SK-N-MC (cell line): ENCODE results near the gene VBP1.
"Not testable (repeated sequence)": the region's sequence is repeated elsewhere in the genome, so short reads cannot be mapped to it uniquely, and the experiment has no call there.

ENCODE experiments used
- DNase-seq: peaks from one replicate; pipeline ENCODE4 v3.0.0-alpha.2; 2011; ENCODE audit warnings: low read depth, low spot score
- H3K27ac ChIP-seq: fragments of 200-600 bp; sonication (generic); 2 replicates; pipeline ENCODE4 v1.5.1; 2016; ENCODE audit warnings: mixed run types
- H3K36me3 ChIP-seq: fragments of 200-600 bp; sonication (generic); 2 replicates; pipeline ENCODE4 v1.6.1; 2017; ENCODE audit warnings: antibody characterized with exemption, low read length, mixed read lengths; ENCODE audit not compliant: insufficient read depth
- H3K4me3 ChIP-seq: fragments of 200-600 bp; sonication (generic); 2 replicates; pipeline ENCODE4 v1.5.1; 2016
- H3K9ac ChIP-seq: fragments of 200-600 bp; sonication (generic); 2 replicates; pipeline ENCODE4 v1.8.0; 2017; ENCODE audit warnings: mixed run types, mixed read lengths; ENCODE audit not compliant: insufficient read length
- H3K9me3 ChIP-seq: fragments of 200-600 bp; sonication (generic); 2 replicates; pipeline ENCODE4 v1.6.1; 2017; ENCODE audit warnings: low read depth, mild to moderate bottlenecking, antibody characterized with exemption, low read length, moderate library complexity, mixed read lengths
- EZH2 ChIP-seq: fragments of 200-600 bp; sonication (generic); IDR thresholded peaks from one replicate; pipeline ENCODE4 v1.6.1; 2017; ENCODE audit warnings: antibody characterized with exemption
- FOXP2 ChIP-seq: optimal IDR thresholded peaks from 2 replicates; pipeline ENCODE3; 2011; ENCODE audit warnings: mild to moderate bottlenecking, moderate library complexity; ENCODE audit not compliant: insufficient read depth; ENCODE audit errors: extremely low read length, control extremely low read depth
- POLR2AphosphoS5 ChIP-seq: IDR thresholded peaks from 2 replicates; pipeline ENCODE4 v1.6.1; 2012; ENCODE audit warnings: mild to moderate bottlenecking, low read depth, low read length, borderline replicate concordance

The VBP1 gene

DNA sequence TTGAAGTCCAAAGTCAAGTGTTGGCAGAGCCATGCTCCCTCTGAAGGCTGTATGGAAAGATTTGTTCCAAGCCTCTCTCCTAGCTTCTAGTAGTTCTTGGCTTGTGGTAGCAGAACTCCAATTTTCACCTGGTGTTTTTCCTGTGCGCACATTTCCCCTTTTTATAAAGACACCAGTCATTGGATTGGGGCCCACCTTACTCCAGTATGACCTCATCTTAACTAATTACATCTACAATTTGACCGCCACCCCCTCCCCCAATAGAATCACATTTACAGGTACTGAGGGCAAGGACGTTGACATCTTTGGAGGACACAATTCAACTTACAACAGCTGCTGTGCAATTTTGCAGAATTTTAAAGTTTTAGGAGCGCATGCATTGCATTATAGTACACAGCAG lies 31.2 kb downstream of the VBP1 start:
- no peaks in the 10 kb centered on the region for H3K36me3 ChIP-seq
- no peak overlapping the region for H3K4me3 ChIP-seq
- no peaks in the 10 kb centered on the region for H3K9me3 ChIP-seq
- no peak for DNase-seq
- no peak overlapping the region for H3K9ac ChIP-seq
- TF ChIP-seq EZH2 (no peak), POLR2AphosphoS5 (no peak), FOXP2 (no peak)
- H3K27ac ChIP-seq, result no peak overlapping the region

DNA sequence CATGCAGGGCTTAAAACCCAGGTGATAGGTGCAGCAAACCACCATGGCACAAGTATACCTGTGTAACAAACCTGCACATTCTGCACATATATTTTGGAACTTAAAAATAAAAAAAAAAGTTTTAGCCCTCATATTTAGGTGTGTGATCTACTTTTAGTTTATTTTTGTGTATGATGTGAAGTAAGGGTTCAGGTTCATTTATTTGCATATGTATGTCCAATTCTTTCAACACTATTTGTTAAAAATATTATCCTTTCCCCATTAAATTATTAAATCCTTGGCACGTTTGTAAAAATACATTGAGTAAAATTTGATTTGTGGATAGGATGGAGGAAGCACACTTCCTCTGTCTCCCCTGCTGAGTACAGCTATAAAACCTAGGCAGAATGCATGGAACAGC lies 35.1 kb downstream of the VBP1 start:
- H3K9ac ChIP-seq, result no peak overlapping the region
- 0 out of 2 replicates have a peak overlapping the region, but pooled peaks have one; percentile 6 for H3K27ac ChIP-seq
- DNase-seq, result peak; percentile 18

DNA sequence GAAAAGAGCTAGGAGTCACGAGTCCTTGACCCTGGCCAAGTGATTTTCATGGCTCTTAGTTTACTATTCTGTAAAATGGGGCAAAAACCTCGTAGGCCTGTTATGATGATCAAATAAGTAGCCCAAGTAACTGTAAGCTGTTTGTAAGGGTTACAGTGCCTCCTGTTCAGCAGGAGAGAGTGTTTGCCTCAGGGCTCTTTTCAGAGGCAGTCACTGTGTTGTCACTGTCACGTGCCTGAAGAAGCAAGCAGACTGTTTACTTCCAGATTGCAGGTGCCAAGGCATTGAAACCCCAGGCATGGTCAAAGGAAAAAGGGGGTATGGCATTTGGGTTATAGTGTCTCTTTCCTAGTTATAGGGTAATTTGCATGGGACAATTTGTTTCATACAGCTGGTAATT lies 43.5 kb downstream of the VBP1 start:
- no peak for TF ChIP-seq FOXP2
- H3K36me3 ChIP-seq, result no peaks in the 10 kb centered on the region
- no peak overlapping the region for H3K9ac ChIP-seq
- no peak overlapping the region for H3K27ac ChIP-seq
- H3K4me3 ChIP-seq, result no peak overlapping the region
- no peaks in the 10 kb centered on the region for H3K9me3 ChIP-seq
- no peak for DNase-seq

More for the DNA sequence above, 35.1 kb downstream of the VBP1 start:
- no peaks in the 10 kb centered on the region for H3K9me3 ChIP-seq
- peak overlapping the region; percentile 47 for H3K4me3 ChIP-seq
- H3K36me3 ChIP-seq, result no peaks in the 10 kb centered on the region
- TF ChIP-seq EZH2, result no peak
- TF ChIP-seq POLR2AphosphoS5, result no peak
- no peak for TF ChIP-seq FOXP2

DNA sequence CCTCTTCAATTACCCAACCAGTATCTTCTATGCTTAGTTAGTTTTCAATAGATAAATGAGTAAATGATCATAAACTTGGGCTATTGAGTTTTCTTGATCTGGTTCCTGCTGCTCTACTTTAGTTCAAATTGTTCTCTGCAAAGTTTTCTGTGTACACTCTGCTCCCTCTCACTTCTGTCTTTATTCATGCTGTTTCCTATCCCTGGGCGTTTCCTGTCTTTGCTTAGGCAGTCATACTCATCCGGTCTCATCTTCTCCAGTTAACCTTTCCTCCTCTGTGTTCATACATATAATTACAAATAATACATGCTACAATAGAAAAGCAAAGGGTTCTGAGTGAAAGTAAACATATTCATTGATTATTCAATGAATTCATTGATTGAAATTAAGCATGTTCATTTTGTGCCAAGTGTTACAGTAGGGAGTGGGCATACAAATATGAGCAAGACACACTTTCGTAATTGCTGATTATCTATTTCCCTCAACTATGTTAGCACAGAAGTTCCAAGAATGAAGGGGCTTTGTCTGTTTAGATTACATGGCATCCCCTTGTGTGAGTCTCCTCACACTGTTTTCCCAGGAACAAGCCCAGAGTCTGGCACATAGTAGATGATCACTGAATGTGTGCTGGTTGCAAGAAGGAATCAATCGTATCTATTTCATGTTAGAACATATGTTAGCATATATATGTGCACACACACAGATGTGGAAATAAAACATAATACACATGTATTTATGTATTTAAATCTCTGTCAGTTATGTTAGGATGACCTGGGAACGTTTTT lies 46.9 kb downstream of the VBP1 start:
- H3K9me3 ChIP-seq, result no peaks in the 10 kb centered on the region
- no peak overlapping the region for H3K9ac ChIP-seq
- TF ChIP-seq EZH2 (no peak), FOXP2 (no peak), POLR2AphosphoS5 (no peak)
- DNase-seq, result peak; percentile 34
- H3K4me3 ChIP-seq, result peak overlapping the region; percentile 1; the same call in 1 of the 2 replicates
- H3K36me3 ChIP-seq, result no peaks in the 10 kb centered on the region
- H3K27ac ChIP-seq, result 0 out of 2 replicates have a peak overlapping the region, but pooled peaks have one; percentile 21

DNA sequence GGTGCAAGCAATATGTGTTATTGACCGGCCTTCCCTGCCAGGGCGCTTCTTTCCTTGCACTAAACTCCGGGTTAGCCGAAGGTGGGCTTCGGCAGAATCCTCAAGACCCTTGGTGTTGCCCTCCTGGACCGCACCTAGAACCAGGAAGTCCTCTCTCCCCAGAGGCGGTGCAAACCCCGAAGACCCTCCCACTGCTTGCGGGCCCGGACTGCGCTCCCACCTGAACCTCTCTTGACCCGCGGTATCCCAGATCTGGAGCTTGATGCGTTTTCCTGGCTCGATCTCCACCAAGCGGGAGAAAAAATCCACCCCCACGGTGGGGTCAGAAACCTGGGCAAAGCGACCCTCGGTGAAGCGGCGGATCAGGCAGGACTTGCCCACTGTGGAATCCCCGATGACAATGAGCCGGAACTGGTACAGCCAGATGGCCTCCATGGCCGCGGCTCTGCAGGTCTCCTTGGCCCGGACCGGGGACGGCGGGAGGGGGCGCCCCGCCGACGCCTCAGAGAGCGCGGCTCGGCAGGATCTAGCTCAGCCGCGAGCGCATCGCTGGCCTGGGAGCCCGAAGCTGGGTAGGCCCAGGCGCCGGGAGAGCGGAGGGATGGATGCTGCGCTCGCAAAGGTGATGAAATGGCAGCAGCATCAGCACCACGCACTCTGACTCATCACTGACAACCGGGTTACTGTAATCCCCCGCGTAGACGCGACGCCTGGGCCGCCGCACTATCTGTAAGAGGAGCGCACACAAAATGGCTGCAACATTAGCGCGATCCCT lies 47.8 kb downstream of the VBP1 start, which contains the start of gene RAB39B:
Gene RAB39B (minus strand): TSS at position 638 of the 775 bp plus-strand sequence. CDS start 203 bp downstream, at position 435.
- Histone ChIP-seq H3K9ac (no peak within 1 kb of the TSS), H3K27ac (no peak within 1 kb of the TSS), H3K4me3 (no peak within 1 kb of the TSS), H3K36me3 (no peaks in the 10 kb centered on the region), H3K9me3 (no peaks in the 10 kb centered on the region)
- TF ChIP-seq EZH2 (no peak), FOXP2 (no peak)
- DNase-seq, result no peak

DNA sequence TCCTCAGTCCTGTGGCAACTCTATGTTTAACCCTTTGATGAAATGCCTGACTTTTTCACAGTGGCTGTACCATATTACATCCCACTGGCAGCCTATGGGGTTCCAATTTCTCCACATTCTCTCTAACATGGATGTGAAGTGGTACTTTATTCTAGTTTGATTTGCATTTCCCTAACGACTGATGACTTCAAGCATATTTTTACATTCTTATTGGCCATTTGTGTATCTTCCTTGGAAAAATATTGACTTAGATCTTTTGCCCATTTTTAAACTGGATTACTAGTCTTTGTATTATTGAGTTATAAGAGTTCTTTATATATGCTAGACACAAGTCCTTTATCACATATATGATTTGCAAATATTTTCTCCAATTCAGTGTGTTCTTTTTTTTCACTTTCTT lies 50.2 kb downstream of the VBP1 start:
- H3K36me3 ChIP-seq, result no peaks in the 10 kb centered on the region
- TF ChIP-seq FOXP2 (no peak), EZH2 (no peak), POLR2AphosphoS5 (no peak)
- no peaks in the 10 kb centered on the region for H3K9me3 ChIP-seq
- no peak overlapping the region for H3K27ac ChIP-seq
- H3K9ac ChIP-seq, result no peak overlapping the region
- no peak overlapping the region for H3K4me3 ChIP-seq
- DNase-seq, result no peak

DNA sequence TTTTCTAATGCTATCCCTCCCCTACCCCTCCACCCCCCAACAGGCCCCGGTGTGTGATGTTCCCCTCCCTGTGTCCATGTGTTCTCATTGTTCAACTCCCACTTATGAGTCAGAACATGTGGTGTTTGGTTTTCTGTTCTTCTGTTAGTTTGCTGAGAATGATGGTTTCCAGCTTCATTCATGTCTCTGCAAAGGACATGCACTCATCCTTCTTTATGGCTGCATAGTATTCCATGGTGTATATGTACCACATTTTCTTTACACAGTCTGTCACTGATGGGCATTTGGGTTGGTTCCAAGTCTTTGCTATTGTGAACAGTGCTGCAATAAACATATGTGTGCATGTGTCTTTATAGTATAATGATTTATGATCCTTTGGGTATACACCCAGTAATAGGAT lies 51.7 kb downstream of the VBP1 start:
- not testable (repeated sequence) for DNase-seq, H3K27ac ChIP-seq, H3K9ac ChIP-seq, H3K9me3 ChIP-seq, H3K4me3 ChIP-seq, H3K36me3 ChIP-seq

DNA sequence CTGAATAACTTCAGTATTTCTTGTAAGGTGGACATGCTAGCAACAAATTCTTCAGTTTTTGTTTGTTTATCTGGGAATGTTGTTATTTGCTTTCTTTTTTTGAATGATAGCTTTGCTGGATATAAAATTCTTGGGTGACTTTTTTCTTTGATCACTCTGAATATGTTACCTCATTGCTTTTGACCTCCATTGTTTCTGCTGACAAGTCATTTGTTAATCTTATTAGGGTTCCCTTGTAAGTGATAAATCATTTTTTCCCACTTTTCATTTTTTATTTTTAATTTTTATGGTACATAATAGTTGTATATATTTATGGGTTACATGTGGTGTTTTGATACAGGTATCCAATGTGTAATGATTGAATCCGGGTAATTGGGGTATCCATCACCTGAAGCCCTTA lies 54.7 kb downstream of the VBP1 start:
- no peak overlapping the region for H3K9ac ChIP-seq
- DNase-seq, result no peak
- H3K36me3 ChIP-seq, result no peaks in the 10 kb centered on the region
- H3K9me3 ChIP-seq, result no peaks in the 10 kb centered on the region
- H3K4me3 ChIP-seq, result no peak overlapping the region
- no peak overlapping the region for H3K27ac ChIP-seq
- TF ChIP-seq EZH2 (no peak), POLR2AphosphoS5 (no peak), FOXP2 (no peak)
